GM18526 (cell line): ENCODE data around the gene ADAMTSL4.

ENCODE experiments used
- POLR2A ChIP-seq: IDR thresholded peaks from 3 replicates; pipeline ENCODE4 v1.6.1; 2011; ENCODE audit not compliant: insufficient read length; ENCODE audit errors: extremely low read depth

ADAMTSL4 gene

GRCh38 chr1:150548632-150549495, at the start of gene ADAMTSL4:
TSS of gene ADAMTSL4 (plus strand) at chr1:150549408. CDS start at chr1:150552289, 2,881 bp downstream.
- TF ChIP-seq POLR2A: no peak

- TF ChIP-seq POLR2A: no peak
Observed at GRCh38 chr1:150505431-150505830, 43.8 kb upstream of the ADAMTSL4 start.

- no peak for TF ChIP-seq POLR2A
Observed at GRCh38 chr1:150507912-150508864, 41.0 kb upstream of the ADAMTSL4 start, which contains the start of gene ECM1. TSS of gene ECM1 (plus strand) at chr1:150508109. CDS start at chr1:150508210, 101 bp downstream.

- TF ChIP-seq POLR2A: no peak
Observed at GRCh38 chr1:150508982-150509381, 40.2 kb upstream of the ADAMTSL4 start.

GRCh38 chr1:150511551-150511950, 37.7 kb upstream of the ADAMTSL4 start:
- no peak for TF ChIP-seq POLR2A

- no peak for TF ChIP-seq POLR2A
Observed at GRCh38 chr1:150511985-150512660, 37.1 kb upstream of the ADAMTSL4 start.

GRCh38 chr1:150512846-150513245, 36.4 kb upstream of the ADAMTSL4 start:
- TF ChIP-seq POLR2A: no peak

GRCh38 chr1:150513351-150513791, 35.8 kb upstream of the ADAMTSL4 start:
- no peak for TF ChIP-seq POLR2A

- no peak for TF ChIP-seq POLR2A
Observed at GRCh38 chr1:150514260-150514659, 34.9 kb upstream of the ADAMTSL4 start.

GRCh38 chr1:150514913-150515327, 34.3 kb upstream of the ADAMTSL4 start:
- TF ChIP-seq POLR2A: no peak

GRCh38 chr1:150515328-150516049, 33.7 kb upstream of the ADAMTSL4 start, which contains the start of gene FALEC:
TSS of gene FALEC (plus strand) at chr1:150515752.
- peak; percentile 47 for TF ChIP-seq POLR2A

GRCh38 chr1:150516050-150516591, 33.1 kb upstream of the ADAMTSL4 start:
- TF ChIP-seq POLR2A: no peak

- TF ChIP-seq POLR2A: no peak
Observed at GRCh38 chr1:150516616-150517015, 32.6 kb upstream of the ADAMTSL4 start.
